GM12874 (cell line): ENCODE measurements around the gene CEP135.

Experiments
- CTCF ChIP-seq: IDR thresholded peaks from 2 replicates; pipeline ENCODE4 v1.5.1; 2011; ENCODE audit warnings: low read depth, mild to moderate bottlenecking, control low read depth, low read length, moderate library complexity; ENCODE audit not compliant: insufficient read depth

The CEP135 gene

GRCh38 chr4:56050625-56051024, 101.9 kb downstream of the CEP135 start:
- no peak for TF ChIP-seq CTCF

GRCh38 chr4:56051029-56051709, 102.4 kb downstream of the CEP135 start:
- TF ChIP-seq CTCF = no peak

- TF ChIP-seq CTCF = no peak
Measured at GRCh38 chr4:56051710-56052075, 102.9 kb downstream of the CEP135 start.

- TF ChIP-seq CTCF = no peak
Measured at GRCh38 chr4:56052481-56052880, 103.7 kb downstream of the CEP135 start.

GRCh38 chr4:56052966-56053365, 104.2 kb downstream of the CEP135 start:
- TF ChIP-seq CTCF = no peak

GRCh38 chr4:56055027-56055977, 106.6 kb downstream of the CEP135 start:
- TF ChIP-seq CTCF = no peak

GRCh38 chr4:56055991-56056390, 107.2 kb downstream of the CEP135 start:
- TF ChIP-seq CTCF = no peak
